ENCODE measurements around the gene LACTB. TPM values are rescaled to one million over a fixed set of nuclear protein-coding genes. Genes with fewer than 3 reads are reported as not detected.

The LACTB gene
- total and polyA plus RNA-seq, 2 of the 4 experiments (the other 2 are of a cell fraction): 12.9 to 32.7 TPM

DNA sequence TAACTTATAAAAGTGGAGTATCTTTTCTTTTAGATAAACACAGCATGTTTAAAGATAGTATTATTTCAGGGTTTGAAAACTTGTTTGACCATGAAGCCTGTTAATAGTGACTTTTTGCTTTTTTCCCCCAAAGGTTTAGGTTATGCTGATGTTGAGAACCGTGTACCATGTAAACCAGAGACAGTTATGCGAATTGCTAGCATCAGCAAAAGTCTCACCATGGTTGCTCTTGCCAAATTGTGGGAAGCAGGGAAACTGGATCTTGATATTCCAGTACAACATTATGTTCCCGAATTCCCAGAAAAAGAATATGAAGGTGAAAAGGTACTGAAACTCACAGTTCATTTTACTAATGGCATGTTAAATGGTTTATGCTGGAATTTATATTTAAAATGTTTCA lies 5.1 kb downstream of the LACTB start:
- Histone ChIP-seq H2BK20ac (ENCODE audit: low read depth, low read length) (no peak overlapping the region), H3K4me2 (ENCODE audit: low read depth, low read length) (no peak overlapping the region)

More for the DNA sequence above, 5.1 kb downstream of the LACTB start:
- peak overlapping the region; percentile 4; the same call in 1 of the 2 replicates for H4K5ac ChIP-seq (ENCODE audit: low read depth, low read length)
- H2AK9ac ChIP-seq (replicated peaks; ENCODE audit: low read depth, low read length, poor library complexity): no peak overlapping the region
- H2BK120ac ChIP-seq (ENCODE audit: low read depth, low read length): no peak overlapping the region
- CTCF ChIA-PET: no interaction called here
- H4K91ac ChIP-seq (ENCODE audit: insufficient read depth, low read depth, low read length): no peak overlapping the region
- peak overlapping the region; percentile 49 for H2BK5ac ChIP-seq (ENCODE audit: low read depth, low read length, poor library complexity, severe bottlenecking)
- POLR2A ChIA-PET (ENCODE audit: unreplicated experiment): no interaction called here
- no peak overlapping the region for H2BK15ac ChIP-seq (ENCODE audit: low read depth, low read length)
- peaks cover 2% of the 10 kb centered on the region for H3K4me1 ChIP-seq (ENCODE audit: control insufficient read depth, insufficient read depth, low read length)
- H3K18ac ChIP-seq (ENCODE audit: low read depth, low read length): peak overlapping the region; percentile 5; the same call in 1 of the 2 replicates
- dilution Hi-C loops (cut with HindIII; ENCODE audit: low sequenced_read_pairs, unreplicated experiment): no loop called here
- ATAC-seq (ENCODE audit: low read depth) (no peak), DNase-seq (no peak)
- H3K4me3 ChIP-seq (ENCODE audit: insufficient read depth, low read depth, low read length): no peak overlapping the region
- intact Hi-C loops (cut with micrococcal nuclease): no loop called here
- no peak overlapping the region for H3K4ac ChIP-seq (ENCODE audit: low read depth, low read length)
- WGBS, 2 experiments (ENCODE audit: extremely low coverage in 2 of 2, insufficient read length in 1 of 2): 80% methylated on average over 1 of the region's 3 CpGs; no CpG with 5 or more reads in 1 of the 2 experiments
- H3K14ac ChIP-seq (replicated peaks; ENCODE audit: low read depth, low read length): peak overlapping the region; percentile 60; the same call in 1 of the 2 replicates
- H4K8ac ChIP-seq (ENCODE audit: low read depth in 2 of 2, low read length in 2 of 2): peak overlapping the region in 1 of 2 experiments; percentile 1; a peak in 1 of 4 replicates
- no peak overlapping the region; the same call in 1 of the 2 replicates for H3K27ac ChIP-seq (ENCODE audit: insufficient read depth, low read length)
- H3K23ac ChIP-seq (ENCODE audit: low read depth, low read length): peak overlapping the region; percentile 7
- H2AFZ ChIP-seq (replicated peaks; ENCODE audit: low read length, poor library complexity): no peak overlapping the region
- no peaks in the 10 kb centered on the region for H3K9me3 ChIP-seq (ENCODE audit: control insufficient read depth, insufficient read depth, low read length)
- no peaks in the 10 kb centered on the region for H3K27me3 ChIP-seq (ENCODE audit: control insufficient read depth, insufficient read depth, low read length)
- H3K56ac ChIP-seq (ENCODE audit: extremely low read depth, insufficient read depth, low read length): no peak overlapping the region
- H3K36me3 ChIP-seq (ENCODE audit: control insufficient read depth, insufficient read depth, low read length): peaks cover 28% of the 10 kb centered on the region
- peaks cover 7% of the 10 kb centered on the region; the same call in 1 of the 2 replicates for H4K20me1 ChIP-seq (ENCODE audit: insufficient read depth, low read length)
- in situ Hi-C loops (cut with MboI; ENCODE audit: low sequenced_read_pairs): no loop called here
- H3K9me1 ChIP-seq (ENCODE audit: insufficient read depth, low read length): peaks cover 6% of the 10 kb centered on the region; the same call in 1 of the 2 replicates
- TF ChIP-seq MAFK (IDR thresholded peaks at IDR 0.05; ENCODE audit: low read depth, low read length) (peak; percentile 86), FOS (IDR thresholded peaks at IDR 0.05; ENCODE audit: low read depth, low read length) (no peak), SMC3 (IDR thresholded peaks at IDR 0.05; ENCODE audit: low read depth, low read length) (no peak)
- H3K9ac ChIP-seq (ENCODE audit: low read depth, low read length): no peak overlapping the region
- BruUV-seq (replicated peaks): no TSS peak
- H2AK5ac ChIP-seq (ENCODE audit: low read depth, low read length): no peak overlapping the region
- H3K79me1 ChIP-seq (ENCODE audit: low read depth in 1 of 2, low read length in 2 of 2): peaks cover 14 to 49% of the 10 kb centered on the region in 2 experiments

Data from IMR-90 (cell line).